ENCODE results near the gene MOK. TPM values are rescaled to one million over a fixed set of nuclear protein-coding genes. Genes with fewer than 3 reads are reported as not detected.

Gene MOK
- total and polyA plus RNA-seq, 2 experiments from 2014 or later = 28.1 to 31.7 TPM

DNA sequence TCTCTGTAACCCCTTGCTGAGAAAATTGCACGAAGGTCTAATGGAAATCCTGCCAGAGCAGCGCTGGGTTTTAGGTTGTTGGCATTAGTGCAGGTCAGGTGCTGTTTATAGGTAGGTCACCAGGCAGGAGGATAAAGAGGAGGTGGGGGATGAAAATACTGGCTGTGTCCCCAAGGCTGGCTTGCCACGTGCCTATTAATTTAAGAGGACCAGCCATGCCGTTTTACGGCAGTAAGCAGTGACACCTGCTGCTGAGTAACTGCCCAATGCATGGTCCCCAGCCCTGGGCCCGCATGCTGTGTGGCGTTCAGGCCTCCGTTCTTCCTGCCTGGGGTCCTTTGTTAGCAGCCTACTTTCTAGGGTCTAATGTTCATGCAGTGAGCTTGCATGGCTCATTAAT lies 98.0 kb downstream of the MOK start:
- DNase-seq (ENCODE audit: low read depth in 1 of 2, low spot score in 1 of 2) = no peak
- Histone ChIP-seq H3K4me3 (no peak overlapping the region), H3K9me3 (ENCODE audit: low read depth) (no peaks in the 10 kb centered on the region), H3K36me3 (no peaks in the 10 kb centered on the region), H3K27ac (no peak overlapping the region), H3K27me3 (no peaks in the 10 kb centered on the region), H3K4me1 (ENCODE audit: low read depth) (no peaks in the 10 kb centered on the region)
- TF ChIP-seq, protein P1, sequence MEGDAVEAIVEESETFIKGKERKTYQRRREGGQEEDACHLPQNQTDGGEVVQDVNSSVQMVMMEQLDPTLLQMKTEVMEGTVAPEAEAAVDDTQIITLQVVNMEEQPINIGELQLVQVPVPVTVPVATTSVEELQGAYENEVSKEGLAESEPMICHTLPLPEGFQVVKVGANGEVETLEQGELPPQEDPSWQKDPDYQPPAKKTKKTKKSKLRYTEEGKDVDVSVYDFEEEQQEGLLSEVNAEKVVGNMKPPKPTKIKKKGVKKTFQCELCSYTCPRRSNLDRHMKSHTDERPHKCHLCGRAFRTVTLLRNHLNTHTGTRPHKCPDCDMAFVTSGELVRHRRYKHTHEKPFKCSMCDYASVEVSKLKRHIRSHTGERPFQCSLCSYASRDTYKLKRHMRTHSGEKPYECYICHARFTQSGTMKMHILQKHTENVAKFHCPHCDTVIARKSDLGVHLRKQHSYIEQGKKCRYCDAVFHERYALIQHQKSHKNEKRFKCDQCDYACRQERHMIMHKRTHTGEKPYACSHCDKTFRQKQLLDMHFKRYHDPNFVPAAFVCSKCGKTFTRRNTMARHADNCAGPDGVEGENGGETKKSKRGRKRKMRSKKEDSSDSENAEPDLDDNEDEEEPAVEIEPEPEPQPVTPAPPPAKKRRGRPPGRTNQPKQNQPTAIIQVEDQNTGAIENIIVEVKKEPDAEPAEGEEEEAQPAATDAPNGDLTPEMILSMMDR (IDR thresholded peaks at IDR 0.05; ENCODE audit: low read depth, low read length) = no peak

GRCh38 chr14:102205560-102205959 lies 99.4 kb downstream of the MOK start:
- Histone ChIP-seq H3K27ac (no peak overlapping the region), H3K4me1 (ENCODE audit: low read depth) (no peaks in the 10 kb centered on the region), H3K4me3 (no peak overlapping the region), H3K27me3 (no peaks in the 10 kb centered on the region), H3K36me3 (no peaks in the 10 kb centered on the region), H3K9me3 (ENCODE audit: low read depth) (no peaks in the 10 kb centered on the region)
- TF ChIP-seq, protein P1 (IDR thresholded peaks at IDR 0.05; ENCODE audit: low read depth, low read length) = no peak
- DNase-seq (ENCODE audit: low read depth in 1 of 2, low spot score in 1 of 2) = no peak

- Histone ChIP-seq H3K27ac (no peak overlapping the region), H3K9me3 (ENCODE audit: low read depth) (no peaks in the 10 kb centered on the region), H3K4me1 (ENCODE audit: low read depth) (no peaks in the 10 kb centered on the region), H3K27me3 (no peaks in the 10 kb centered on the region), H3K36me3 (no peaks in the 10 kb centered on the region), H3K4me3 (no peak overlapping the region)
- DNase-seq (ENCODE audit: low read depth in 1 of 2, low spot score in 1 of 2) = no peak
- TF ChIP-seq, protein P1 (IDR thresholded peaks at IDR 0.05; ENCODE audit: low read depth, low read length) = no peak
Measured at GRCh38 chr14:102203382-102203781, 101.6 kb downstream of the MOK start.

GRCh38 chr14:102202944-102203343 lies 102.0 kb downstream of the MOK start:
- H3K27me3 ChIP-seq = no peaks in the 10 kb centered on the region
- no peak overlapping the region for H3K4me3 ChIP-seq
- no peaks in the 10 kb centered on the region for H3K36me3 ChIP-seq
- no peaks in the 10 kb centered on the region for H3K9me3 ChIP-seq (ENCODE audit: low read depth)
- no peak overlapping the region for H3K27ac ChIP-seq
- no peaks in the 10 kb centered on the region for H3K4me1 ChIP-seq (ENCODE audit: low read depth)
- TF ChIP-seq, protein P1 (IDR thresholded peaks at IDR 0.05; ENCODE audit: low read depth, low read length) = no peak
- no peak for DNase-seq (ENCODE audit: low read depth in 1 of 2, low spot score in 1 of 2)

- Histone ChIP-seq H3K36me3 (no peaks in the 10 kb centered on the region), H3K27me3 (no peaks in the 10 kb centered on the region), H3K4me1 (ENCODE audit: low read depth) (no peaks in the 10 kb centered on the region), H3K27ac (no peak overlapping the region), H3K4me3 (no peak overlapping the region), H3K9me3 (ENCODE audit: low read depth) (no peaks in the 10 kb centered on the region)
- TF ChIP-seq, protein P1 (IDR thresholded peaks at IDR 0.05; ENCODE audit: low read depth, low read length) = no peak
- no peak for DNase-seq (ENCODE audit: low read depth in 1 of 2, low spot score in 1 of 2)
Measured at GRCh38 chr14:102201776-102202175, 103.2 kb downstream of the MOK start.

DNA sequence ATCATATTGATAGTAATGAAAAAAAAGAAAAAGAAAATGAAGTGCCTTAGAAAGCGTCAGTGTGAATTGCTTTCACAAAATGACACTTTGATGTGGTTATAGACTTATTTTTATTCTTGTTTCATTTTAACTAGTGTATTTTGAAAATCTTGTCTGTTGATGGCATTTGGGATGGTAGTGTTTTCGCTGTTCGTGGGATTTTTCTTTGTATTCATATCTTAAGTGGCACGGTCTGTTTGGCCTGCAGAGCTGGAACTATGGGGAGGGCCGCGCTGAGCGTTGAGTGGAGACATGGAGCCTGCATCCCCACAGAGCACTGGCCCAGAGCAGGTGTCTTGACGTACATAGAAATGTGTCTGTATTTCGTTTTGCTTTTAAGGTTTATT lies 103.6 kb downstream of the MOK start:
- Histone ChIP-seq H3K36me3 (no peaks in the 10 kb centered on the region), H3K4me3 (no peak overlapping the region)
- DNase-seq (ENCODE audit: low read depth in 1 of 2, low spot score in 1 of 2) = no peak

More for the DNA sequence above, 103.6 kb downstream of the MOK start:
- Histone ChIP-seq H3K9me3 (ENCODE audit: low read depth) (no peaks in the 10 kb centered on the region), H3K27me3 (no peaks in the 10 kb centered on the region), H3K4me1 (ENCODE audit: low read depth) (no peaks in the 10 kb centered on the region), H3K27ac (no peak overlapping the region)
- TF ChIP-seq, protein P1 (IDR thresholded peaks at IDR 0.05; ENCODE audit: low read depth, low read length) = no peak

Data from cardiac muscle cell (in vitro differentiated cells and primary cell).